Duodenal mucosa (tissue), 2 donors: Measurements from ENCODE around the gene DRG1.

ENCODE experiments used
- H3K27ac ChIP-seq: one replicate; pipeline ENCODE4 v1.7.0; 2013; ENCODE audit warnings: low read depth, low read length
- H3K27me3 ChIP-seq, 2 donors: one replicate each; pipeline ENCODE4 v1.7.0; 2013; ENCODE audit warnings: low read length in 2 of 2, control low read depth in 1 of 2; ENCODE audit not compliant: insufficient read depth in 2 of 2, control insufficient read depth in 1 of 2
- H3K36me3 ChIP-seq, 2 donors: one replicate each; pipeline ENCODE4 v1.7.0; 2013; ENCODE audit warnings: low read length in 2 of 2, control low read depth in 1 of 2; ENCODE audit not compliant: insufficient read depth in 2 of 2, control insufficient read depth in 1 of 2
- H3K4me1 ChIP-seq, 2 donors: one replicate each; pipeline ENCODE4 v1.7.0; 2013; ENCODE audit warnings: low read length in 2 of 2, control low read depth in 1 of 2; ENCODE audit not compliant: insufficient read depth in 2 of 2, control insufficient read depth in 1 of 2
- H3K4me3 ChIP-seq, 2 donors: one replicate each; pipeline ENCODE4 v1.7.0; 2013; ENCODE audit warnings: low read length in 2 of 2, low read depth in 1 of 2
- H3K9ac ChIP-seq, 2 donors: one replicate each; pipeline ENCODE4 v1.7.0; 2013; ENCODE audit warnings: low read length in 2 of 2, low read depth in 1 of 2
- H3K9me3 ChIP-seq, 2 donors: one replicate each; pipeline ENCODE4 v1.7.0; 2013; ENCODE audit warnings: low read length in 2 of 2, control low read depth in 1 of 2; ENCODE audit not compliant: control insufficient read depth in 1 of 2

DRG1 gene

GRCh38 chr22:31440681-31441080 is 41.3 kb downstream of the DRG1 start:
- H3K27ac ChIP-seq, result no peak overlapping the region

DNA sequence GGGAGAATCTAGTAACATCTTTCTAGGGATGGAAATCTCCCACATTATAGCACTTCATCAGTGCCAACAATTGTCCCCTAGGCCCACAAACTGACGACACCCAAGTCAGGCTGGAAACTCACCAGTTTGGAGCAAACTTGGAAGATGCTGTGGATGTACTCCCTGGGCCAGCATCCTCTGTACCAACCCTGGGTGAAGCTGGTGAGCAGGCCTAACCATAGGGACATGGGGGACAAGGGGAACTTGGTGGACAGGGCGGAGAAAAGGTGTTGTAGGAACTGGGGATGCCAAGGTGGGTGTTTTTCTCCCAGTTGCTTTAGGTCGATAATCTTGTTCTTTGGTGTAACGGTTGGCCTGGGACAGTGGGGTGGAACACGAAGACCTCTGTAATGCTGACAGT is 42.2 kb downstream of the DRG1 start:
- Histone ChIP-seq H3K36me3 (peaks cover 58 to 92% of the 10 kb centered on the region in 2 donors), H3K9ac (no peak overlapping the region), H3K9me3 (no peaks in the 10 kb centered on the region), H3K27me3 (no peaks in the 10 kb centered on the region), H3K4me1 (no peaks in the 10 kb centered on the region), H3K27ac (no peak overlapping the region), H3K4me3 (no peak overlapping the region)

More at GRCh38 chr22:31440681-31441080, 41.3 kb downstream of the DRG1 start:
- no peak overlapping the region for H3K9ac ChIP-seq
- H3K27me3 ChIP-seq, result no peaks in the 10 kb centered on the region
- H3K4me1 ChIP-seq, result no peaks in the 10 kb centered on the region
- H3K4me3 ChIP-seq, result no peak overlapping the region
- H3K9me3 ChIP-seq, result no peaks in the 10 kb centered on the region
- peaks cover 67 to 97% of the 10 kb centered on the region in 2 donors for H3K36me3 ChIP-seq

GRCh38 chr22:31442768-31443489 is 43.5 kb downstream of the DRG1 start:
- Histone ChIP-seq H3K4me3 (no peak overlapping the region), H3K27me3 (no peaks in the 10 kb centered on the region), H3K36me3 (peaks cover 47 to 83% of the 10 kb centered on the region in 2 donors), H3K27ac (no peak overlapping the region), H3K9me3 (no peaks in the 10 kb centered on the region), H3K4me1 (no peaks in the 10 kb centered on the region), H3K9ac (no peak overlapping the region)

DNA sequence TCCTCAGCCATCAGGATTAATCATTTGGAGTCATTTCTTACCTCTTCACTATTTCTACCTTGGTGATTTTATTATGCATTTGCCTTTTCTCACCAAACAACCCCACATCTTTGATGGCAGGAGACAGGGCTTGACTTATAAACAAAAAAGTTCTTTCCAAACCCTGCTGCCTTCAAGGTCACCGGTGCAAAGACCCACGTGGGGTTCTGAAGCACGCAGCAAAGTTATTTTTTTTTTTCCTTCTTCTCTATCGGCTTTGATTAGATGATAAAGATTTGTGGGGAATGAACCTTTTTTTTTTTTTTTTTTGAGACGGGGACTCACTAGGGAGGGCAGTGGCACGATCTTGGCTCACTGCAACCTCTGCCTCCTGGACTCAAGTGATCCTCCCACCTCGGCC is 44.1 kb downstream of the DRG1 start:
- Histone ChIP-seq H3K27me3 (no peaks in the 10 kb centered on the region), H3K27ac (no peak overlapping the region), H3K36me3 (peaks cover 41 to 83% of the 10 kb centered on the region in 2 donors), H3K9me3 (no peaks in the 10 kb centered on the region), H3K4me3 (no peak overlapping the region), H3K4me1 (no peaks in the 10 kb centered on the region), H3K9ac (no peak overlapping the region)

DNA sequence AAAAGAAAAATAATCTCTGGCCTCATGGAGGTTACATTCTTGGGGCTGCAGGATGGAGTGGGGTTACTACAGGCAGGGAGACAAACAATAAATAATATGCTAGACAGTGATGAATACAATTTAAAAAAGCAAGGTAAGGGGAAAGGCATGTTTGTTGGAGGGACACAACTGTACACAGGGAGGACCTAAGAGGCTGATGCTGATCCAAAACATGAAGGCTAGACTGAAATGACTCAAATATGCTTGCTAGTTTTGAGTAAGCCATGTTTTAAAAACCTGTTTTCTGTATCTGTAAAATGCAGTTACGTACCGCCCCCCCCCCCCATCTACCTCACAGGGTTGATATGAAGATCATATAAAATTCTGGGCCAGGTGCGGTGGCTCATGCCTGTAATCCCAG is 46.2 kb downstream of the DRG1 start:
- Histone ChIP-seq H3K9me3 (no peaks in the 10 kb centered on the region), H3K36me3 (peaks cover 24 to 70% of the 10 kb centered on the region in 2 donors), H3K4me3 (no peak overlapping the region), H3K4me1 (no peaks in the 10 kb centered on the region), H3K27ac (no peak overlapping the region), H3K9ac (no peak overlapping the region), H3K27me3 (no peaks in the 10 kb centered on the region)

DNA sequence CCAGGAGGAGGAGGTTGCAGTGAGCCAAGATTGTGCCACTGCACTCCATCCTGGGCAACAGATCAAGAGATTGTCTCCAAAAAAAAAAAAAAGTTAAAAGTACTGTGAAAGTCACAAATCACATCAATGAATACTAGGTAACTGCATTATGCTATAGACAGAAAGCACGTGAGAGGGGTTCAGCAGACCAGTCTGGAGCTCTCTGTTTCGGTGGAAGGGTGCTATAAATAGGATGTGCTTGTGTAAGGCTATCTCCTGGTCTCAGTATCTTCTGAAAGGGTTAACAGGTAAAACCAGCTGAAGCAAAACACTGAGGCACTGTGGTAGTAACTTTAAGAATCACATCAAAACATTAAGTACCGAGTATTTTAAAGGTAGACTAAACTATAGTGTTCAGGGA is 46.8 kb downstream of the DRG1 start:
- Histone ChIP-seq H3K27ac (no peak overlapping the region), H3K9me3 (no peaks in the 10 kb centered on the region), H3K27me3 (no peaks in the 10 kb centered on the region), H3K4me1 (no peaks in the 10 kb centered on the region), H3K9ac (no peak overlapping the region), H3K36me3 (peaks cover 23 to 65% of the 10 kb centered on the region in 2 donors), H3K4me3 (no peak overlapping the region)

GRCh38 chr22:31446767-31447166 is 47.4 kb downstream of the DRG1 start:
- no peak overlapping the region for H3K27ac ChIP-seq
- no peaks in the 10 kb centered on the region for H3K4me1 ChIP-seq
- no peak overlapping the region for H3K4me3 ChIP-seq
- H3K9me3 ChIP-seq, result no peaks in the 10 kb centered on the region
- peaks cover 20 to 61% of the 10 kb centered on the region in 2 donors for H3K36me3 ChIP-seq
- H3K9ac ChIP-seq, result no peak overlapping the region
- H3K27me3 ChIP-seq, result no peaks in the 10 kb centered on the region

- Histone ChIP-seq H3K9ac (no peak overlapping the region), H3K36me3 (peaks cover 14 to 56% of the 10 kb centered on the region in 2 donors), H3K4me1 (no peaks in the 10 kb centered on the region), H3K27me3 (no peaks in the 10 kb centered on the region), H3K4me3 (no peak overlapping the region), H3K9me3 (no peaks in the 10 kb centered on the region), H3K27ac (no peak overlapping the region)
Observed at GRCh38 chr22:31447337-31447736, 47.9 kb downstream of the DRG1 start.

DNA sequence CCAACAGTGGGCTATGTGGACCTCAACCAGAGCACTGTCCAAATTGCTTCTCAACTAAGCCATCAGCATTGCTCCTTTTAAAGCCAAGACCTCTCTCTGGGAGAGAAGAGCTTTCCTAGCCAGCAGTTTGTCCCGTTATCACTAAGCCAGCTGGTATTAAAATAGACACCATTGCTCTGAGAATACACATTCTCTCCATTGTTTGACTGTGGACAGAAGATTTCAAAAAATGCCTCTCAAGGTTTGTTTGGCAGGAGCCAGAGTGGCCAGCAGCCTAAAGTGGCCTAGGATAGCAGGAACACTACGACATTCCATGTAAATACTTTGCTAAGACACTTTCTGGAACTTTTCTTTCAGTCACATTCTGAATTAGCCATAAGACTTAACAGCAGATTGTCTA is 49.0 kb downstream of the DRG1 start:
- H3K4me3 ChIP-seq, result no peak overlapping the region
- H3K9ac ChIP-seq, result no peak overlapping the region
- H3K36me3 ChIP-seq, result peaks cover 6 to 54% of the 10 kb centered on the region in 2 donors
- no peak overlapping the region for H3K27ac ChIP-seq
- no peaks in the 10 kb centered on the region for H3K9me3 ChIP-seq
- no peaks in the 10 kb centered on the region for H3K4me1 ChIP-seq
- H3K27me3 ChIP-seq, result no peaks in the 10 kb centered on the region

- no peaks in the 10 kb centered on the region for H3K27me3 ChIP-seq
- no peak overlapping the region for H3K9ac ChIP-seq
- H3K4me3 ChIP-seq, result no peak overlapping the region
- H3K36me3 ChIP-seq, result peaks cover 5 to 54% of the 10 kb centered on the region in 2 donors
- no peaks in the 10 kb centered on the region for H3K9me3 ChIP-seq
- H3K27ac ChIP-seq, result no peak overlapping the region
- H3K4me1 ChIP-seq, result no peaks in the 10 kb centered on the region
Observed at GRCh38 chr22:31449506-31449905, 50.1 kb downstream of the DRG1 start.
